GM19467 (cell line): ENCODE measurements around the gene SLC9A6.
A peak's percentile ranks its signal among the peaks of the same experiment; 100 is the strongest.

Experiments used
- ATAC-seq: cut with Tn5 transposase; IDR thresholded peaks from one replicate; pipeline ENCODE4 v1.9.1; 2021; ENCODE audit warnings: mild to moderate bottlenecking, moderate library complexity; ENCODE audit not compliant: unreplicated experiment

Gene SLC9A6

GRCh38 chrX:135985157-135985972, at the start of gene SLC9A6:
Gene SLC9A6, plus strand, starts transcription at chrX:135985435. Its CDS starts 224 bp downstream, at chrX:135985659.
- peak; percentile 83 for ATAC-seq

GRCh38 chrX:135944486-135944885, 40.7 kb upstream of the SLC9A6 start:
- ATAC-seq: no peak

GRCh38 chrX:135951291-135951690, 33.9 kb upstream of the SLC9A6 start:
- no peak for ATAC-seq

- ATAC-seq: no peak
These were observed 12.1 kb upstream of the SLC9A6 start for GRCh38 chrX:135973025-135973547.

GRCh38 chrX:135973548-135974278, 11.5 kb upstream of the SLC9A6 start, which contains the start of gene MMGT1:
Gene MMGT1, minus strand, starts transcription at chrX:135973988. Its CDS starts 313 bp downstream, at chrX:135973675.
- ATAC-seq: peak; percentile 49

GRCh38 chrX:135974279-135974856, 10.9 kb upstream of the SLC9A6 start:
- no peak for ATAC-seq

- ATAC-seq: no peak
These were observed 9.8 kb upstream of the SLC9A6 start for GRCh38 chrX:135975421-135975820.

GRCh38 chrX:135977611-135978010, 7.6 kb upstream of the SLC9A6 start:
- ATAC-seq: no peak

GRCh38 chrX:135981010-135981409, 4.2 kb upstream of the SLC9A6 start:
- no peak for ATAC-seq

- ATAC-seq: no peak
These were observed 3.6 kb upstream of the SLC9A6 start for GRCh38 chrX:135981668-135982067.

- no peak for ATAC-seq
These were observed 2.4 kb upstream of the SLC9A6 start for GRCh38 chrX:135982860-135983259.

GRCh38 chrX:135984256-135984655, 979 bp upstream of the SLC9A6 start:
- no peak for ATAC-seq

GRCh38 chrX:135984791-135985156, 461 bp upstream of the SLC9A6 start:
- ATAC-seq: peak; percentile 12

- ATAC-seq: no peak
These were observed 707 bp downstream of the SLC9A6 start for GRCh38 chrX:135985973-135986310.

- ATAC-seq: no peak
These were observed 3.0 kb downstream of the SLC9A6 start for GRCh38 chrX:135988245-135988644.

- no peak for ATAC-seq
These were observed 29.8 kb downstream of the SLC9A6 start for GRCh38 chrX:136015016-136015415.

GRCh38 chrX:136016881-136017280, 31.6 kb downstream of the SLC9A6 start:
- no peak for ATAC-seq

- ATAC-seq: no peak
These were observed 34.0 kb downstream of the SLC9A6 start for GRCh38 chrX:136019226-136019625.

GRCh38 chrX:136021160-136021559, 35.9 kb downstream of the SLC9A6 start:
- peak; percentile 58 for ATAC-seq

GRCh38 chrX:136021903-136022302, 36.7 kb downstream of the SLC9A6 start:
- ATAC-seq: peak; percentile 52

GRCh38 chrX:136025091-136025490, 39.9 kb downstream of the SLC9A6 start:
- no peak for ATAC-seq
